Immature natural killer cell (primary cell): ENCODE data around the gene DEPDC5. TPM values are rescaled to one million over a fixed set of nuclear protein-coding genes. Genes with fewer than 3 reads are reported as not detected.
"Not testable (repeated sequence)": the region's sequence is repeated elsewhere in the genome, so short reads cannot be mapped to it uniquely, and the experiment has no call there.

ENCODE experiments used
- DNase-seq, 3 donors: peaks; one replicate each; pipeline ENCODE4 v3.0.0; 2022; ENCODE audit warnings: mixed read lengths in 1 of 3
- H3K27ac Mint-ChIP-seq, 6 donors: one replicate each; pipeline ENCODE4 v1.8.0; 2020; ENCODE audit warnings: mixed read lengths in 6 of 6, mild to moderate bottlenecking in 5 of 6, inconsistent platforms in 4 of 6, moderate library complexity in 3 of 6
- H3K27me3 Mint-ChIP-seq, 3 donors: one replicate each; pipeline ENCODE4 v1.8.0; 2020 to 2021; ENCODE audit warnings: low read depth in 3 of 3, mild to moderate bottlenecking in 3 of 3, mixed read lengths in 3 of 3, moderate library complexity in 3 of 3, inconsistent platforms in 1 of 3
- H3K36me3 Mint-ChIP-seq, 3 donors: one replicate each; pipeline ENCODE4 v1.8.0; 2020; ENCODE audit warnings: mixed read lengths in 3 of 3, inconsistent platforms in 2 of 3, mild to moderate bottlenecking in 2 of 3
- H3K4me1 Mint-ChIP-seq, 2 donors: one replicate each; pipeline ENCODE4 v1.8.0; 2020; ENCODE audit warnings: inconsistent platforms in 2 of 2, mild to moderate bottlenecking in 2 of 2, mixed read lengths in 2 of 2, moderate library complexity in 1 of 2
- H3K4me3 Mint-ChIP-seq, 5 donors: one replicate each; pipeline ENCODE4 v1.8.0; 2020; ENCODE audit warnings: mild to moderate bottlenecking in 5 of 5, mixed read lengths in 5 of 5, inconsistent platforms in 3 of 5, moderate library complexity in 3 of 5
- H3K9me3 Mint-ChIP-seq, 6 donors: one replicate each; pipeline ENCODE4 v1.8.0; 2020; ENCODE audit warnings: mild to moderate bottlenecking in 6 of 6, mixed read lengths in 6 of 6, inconsistent platforms in 4 of 6, moderate library complexity in 3 of 6
- polyA plus RNA-seq, 3 donors: library from polyadenylated mRNA; unstranded; fragments of 300-500 nt; fragmentation: Illumina TruSeq; gene quantifications; one replicate each; pipeline ENCODE4 v1.2.3, GENCODE V29; 2021

DEPDC5 gene
- polyA plus RNA-seq, 3 donors from 2014 or later: 3.0 to 14.3 (median 3.9) TPM

- H3K4me1 Mint-ChIP-seq: peaks cover 50% of the 10 kb centered on the region in 2 donors
- peak in 1 of 3 donors; percentile 5 for DNase-seq
- peak overlapping the region; percentile 92 to 97 (median 94) for H3K4me3 Mint-ChIP-seq
- no peaks in the 10 kb centered on the region for H3K36me3 Mint-ChIP-seq
- no peaks in the 10 kb centered on the region for H3K9me3 Mint-ChIP-seq
- H3K27ac Mint-ChIP-seq: peak overlapping the region; percentile 96 to 99 (median 98)
- peaks cover 6 to 7% (median 6%) of the 10 kb centered on the region in 3 donors for H3K27me3 Mint-ChIP-seq
Measured at GRCh38 chr22:31753005-31753633, 700 bp upstream of the DEPDC5 start.

GRCh38 chr22:31754813-31755212 is 994 bp downstream of the DEPDC5 start:
- peaks cover 6 to 7% (median 6%) of the 10 kb centered on the region in 3 donors for H3K27me3 Mint-ChIP-seq

GRCh38 chr22:31757265-31757664 is 3.4 kb downstream of the DEPDC5 start:
- peaks cover 8 to 12% (median 8%) of the 10 kb centered on the region in 3 donors for H3K36me3 Mint-ChIP-seq
- no peak for DNase-seq
- peaks cover 0 to 4% (median 2%) of the 10 kb centered on the region in 3 donors for H3K27me3 Mint-ChIP-seq
- peak overlapping the region in 1 of 6 donors; percentile 12 for H3K27ac Mint-ChIP-seq
- peaks cover 26 to 27% of the 10 kb centered on the region in 2 donors for H3K4me1 Mint-ChIP-seq
- H3K4me3 Mint-ChIP-seq: no peak overlapping the region
- no peaks in the 10 kb centered on the region for H3K9me3 Mint-ChIP-seq

More at GRCh38 chr22:31754813-31755212, 994 bp downstream of the DEPDC5 start:
- Mint-ChIP-seq H3K4me1 (peaks cover 35% of the 10 kb centered on the region in 2 donors), H3K36me3 (peaks cover 0 to 4% (median 0%) of the 10 kb centered on the region in 3 donors), H3K9me3 (no peaks in the 10 kb centered on the region), H3K4me3 (peak overlapping the region; percentile 92 to 97 (median 94)), H3K27ac (peak overlapping the region; percentile 87 to 99 (median 98))
- no peak for DNase-seq

- not testable (repeated sequence) for H3K27ac Mint-ChIP-seq, H3K4me3 Mint-ChIP-seq, DNase-seq, H3K27me3 Mint-ChIP-seq, H3K9me3 Mint-ChIP-seq
- Mint-ChIP-seq H3K4me1 (peaks cover 14 to 16% of the 10 kb centered on the region in 2 donors), H3K36me3 (peaks cover 8 to 12% (median 9%) of the 10 kb centered on the region in 3 donors)
Measured at GRCh38 chr22:31758860-31759259, 5.0 kb downstream of the DEPDC5 start.

- H3K36me3 Mint-ChIP-seq: peaks cover 20 to 27% (median 25%) of the 10 kb centered on the region in 3 donors
- no peak overlapping the region for H3K27ac Mint-ChIP-seq
- no peaks in the 10 kb centered on the region for H3K9me3 Mint-ChIP-seq
- H3K27me3 Mint-ChIP-seq: no peaks in the 10 kb centered on the region
- H3K4me3 Mint-ChIP-seq: no peak overlapping the region
- peaks cover 0 to 5% of the 10 kb centered on the region in 2 donors for H3K4me1 Mint-ChIP-seq
- DNase-seq: no peak
Measured at GRCh38 chr22:31764785-31765184, 11.0 kb downstream of the DEPDC5 start.

- Mint-ChIP-seq H3K9me3 (no peaks in the 10 kb centered on the region), H3K4me1 (peaks cover 0 to 4% of the 10 kb centered on the region in 2 donors), H3K27ac (no peak overlapping the region), H3K36me3 (peaks cover 12 to 23% (median 19%) of the 10 kb centered on the region in 3 donors), H3K27me3 (no peaks in the 10 kb centered on the region), H3K4me3 (no peak overlapping the region)
- no peak for DNase-seq
Measured at GRCh38 chr22:31768422-31769059, 14.7 kb downstream of the DEPDC5 start.

- no peak for DNase-seq
- Mint-ChIP-seq H3K27me3 (no peaks in the 10 kb centered on the region), H3K9me3 (no peaks in the 10 kb centered on the region), H3K36me3 (peaks cover 5 to 22% (median 10%) of the 10 kb centered on the region in 3 donors), H3K4me1 (no peaks in the 10 kb centered on the region), H3K27ac (no peak overlapping the region), H3K4me3 (no peak overlapping the region)
Measured at GRCh38 chr22:31773416-31773815, 19.6 kb downstream of the DEPDC5 start.

GRCh38 chr22:31776231-31776630 is 22.4 kb downstream of the DEPDC5 start:
- no peak overlapping the region for H3K4me3 Mint-ChIP-seq
- no peaks in the 10 kb centered on the region for H3K27me3 Mint-ChIP-seq
- no peaks in the 10 kb centered on the region for H3K9me3 Mint-ChIP-seq
- DNase-seq: no peak
- no peaks in the 10 kb centered on the region for H3K4me1 Mint-ChIP-seq
- H3K27ac Mint-ChIP-seq: no peak overlapping the region
- peaks cover 14 to 35% (median 16%) of the 10 kb centered on the region in 3 donors for H3K36me3 Mint-ChIP-seq

- Mint-ChIP-seq H3K27me3 (peaks cover 0 to 1% (median 0%) of the 10 kb centered on the region in 3 donors), H3K36me3 (peaks cover 0 to 21% (median 8%) of the 10 kb centered on the region in 3 donors), H3K4me3 (no peak overlapping the region), H3K4me1 (no peaks in the 10 kb centered on the region), H3K9me3 (no peaks in the 10 kb centered on the region), H3K27ac (no peak overlapping the region)
- no peak for DNase-seq
Measured at GRCh38 chr22:31789803-31790202, 36.0 kb downstream of the DEPDC5 start.

GRCh38 chr22:31790240-31790639 is 36.4 kb downstream of the DEPDC5 start:
- Mint-ChIP-seq H3K4me3 (no peak overlapping the region), H3K4me1 (no peaks in the 10 kb centered on the region), H3K27me3 (peaks cover 0 to 1% (median 0%) of the 10 kb centered on the region in 3 donors), H3K27ac (peak overlapping the region in 1 of 6 donors; percentile 16), H3K36me3 (peaks cover 0 to 17% (median 8%) of the 10 kb centered on the region in 3 donors), H3K9me3 (no peaks in the 10 kb centered on the region)
- no peak for DNase-seq

GRCh38 chr22:31799358-31799757 is 45.5 kb downstream of the DEPDC5 start:
- not testable (repeated sequence) for DNase-seq, H3K27me3 Mint-ChIP-seq, H3K4me1 Mint-ChIP-seq, H3K4me3 Mint-ChIP-seq, H3K9me3 Mint-ChIP-seq, H3K27ac Mint-ChIP-seq
- H3K36me3 Mint-ChIP-seq: peaks cover 17 to 46% (median 24%) of the 10 kb centered on the region in 3 donors

- Mint-ChIP-seq H3K9me3 (no peaks in the 10 kb centered on the region), H3K4me3 (no peak overlapping the region), H3K27ac (no peak overlapping the region), H3K4me1 (no peaks in the 10 kb centered on the region), H3K36me3 (peaks cover 21 to 50% (median 28%) of the 10 kb centered on the region in 3 donors), H3K27me3 (peaks cover 0 to 4% (median 0%) of the 10 kb centered on the region in 3 donors)
- no peak for DNase-seq
Measured at GRCh38 chr22:31800065-31800464, 46.2 kb downstream of the DEPDC5 start.

- not testable (repeated sequence) for DNase-seq, H3K27ac Mint-ChIP-seq, H3K9me3 Mint-ChIP-seq, H3K27me3 Mint-ChIP-seq, H3K4me3 Mint-ChIP-seq, H3K4me1 Mint-ChIP-seq
- peaks cover 25 to 57% (median 32%) of the 10 kb centered on the region in 3 donors for H3K36me3 Mint-ChIP-seq
Measured at GRCh38 chr22:31800861-31801260, 47.0 kb downstream of the DEPDC5 start.

GRCh38 chr22:31802575-31802974 is 48.8 kb downstream of the DEPDC5 start:
- no peak for DNase-seq
- H3K4me3 Mint-ChIP-seq: no peak overlapping the region
- peaks cover 23 to 60% (median 25%) of the 10 kb centered on the region in 3 donors for H3K36me3 Mint-ChIP-seq
- H3K27ac Mint-ChIP-seq: no peak overlapping the region
- H3K4me1 Mint-ChIP-seq: no peaks in the 10 kb centered on the region
- H3K27me3 Mint-ChIP-seq: peaks cover 0 to 5% (median 0%) of the 10 kb centered on the region in 3 donors
- no peaks in the 10 kb centered on the region for H3K9me3 Mint-ChIP-seq
